ENCODE measurements around the gene RFX2.
"Not testable (repeated sequence)": the region's sequence is repeated elsewhere in the genome, so short reads cannot be mapped to it uniquely, and the experiment has no call there.

RFX2 gene

GRCh38 chr19:6010107-6010506, 100.2 kb downstream of the RFX2 start:
- no peak for DNase-seq

- DNase-seq: no peak
These were observed 102.4 kb downstream of the RFX2 start for GRCh38 chr19:6007866-6008265.

- no peak for DNase-seq
These were observed 103.4 kb downstream of the RFX2 start for GRCh38 chr19:6006896-6007295.

- not testable (repeated sequence) for DNase-seq
These were observed 104.2 kb downstream of the RFX2 start for GRCh38 chr19:6006070-6006446.

GRCh38 chr19:6005321-6006069, 104.8 kb downstream of the RFX2 start:
- no peak for DNase-seq

- DNase-seq: no peak
These were observed 106.3 kb downstream of the RFX2 start for GRCh38 chr19:6003976-6004375.

GRCh38 chr19:6002591-6002990, 107.7 kb downstream of the RFX2 start:
- no peak for DNase-seq

- DNase-seq: no peak
These were observed 110.0 kb downstream of the RFX2 start for GRCh38 chr19:6000228-6000847.

GRCh38 chr19:5999693-6000092, 110.6 kb downstream of the RFX2 start:
- no peak for DNase-seq

GRCh38 chr19:5997371-5997770, 112.9 kb downstream of the RFX2 start:
- no peak for DNase-seq

GRCh38 chr19:5996623-5997320, 113.5 kb downstream of the RFX2 start:
- DNase-seq: peak; percentile 74

- no peak for DNase-seq
These were observed 114.2 kb downstream of the RFX2 start for GRCh38 chr19:5996102-5996501.

GRCh38 chr19:5995606-5996005, 114.7 kb downstream of the RFX2 start:
- no peak for DNase-seq

- DNase-seq: no peak
These were observed 115.7 kb downstream of the RFX2 start for GRCh38 chr19:5994405-5995165.

- DNase-seq: peak; percentile 19
These were observed 116.5 kb downstream of the RFX2 start for GRCh38 chr19:5993648-5994358.

- DNase-seq: no peak
These were observed 117.1 kb downstream of the RFX2 start for GRCh38 chr19:5993201-5993600.

- DNase-seq: no peak
These were observed 117.5 kb downstream of the RFX2 start for GRCh38 chr19:5992756-5993155.

- no peak for DNase-seq
These were observed 119.0 kb downstream of the RFX2 start for GRCh38 chr19:5991244-5991838.

GRCh38 chr19:5990289-5990797, 120.0 kb downstream of the RFX2 start:
- no peak for DNase-seq

GRCh38 chr19:5989388-5990074, 120.8 kb downstream of the RFX2 start:
- DNase-seq: no peak
